ENCODE results near the gene DNAH3. TPM values are rescaled to one million over a fixed set of nuclear protein-coding genes. Genes with fewer than 3 reads are reported as not detected.

Gene DNAH3
- total RNA-seq, 1 experiment from 2014 or later, result 0.15 TPM

GRCh38 chr16:21186326-21186691 is 35.7 kb upstream of the DNAH3 start:
- RAD21 ChIA-PET (ENCODE audit: low non-redundant PET in 1 of 2, low total read pairs in 2 of 2, uncharacterized antibody in 2 of 2, unreplicated experiment in 2 of 2), result interaction anchor here (0.7 to 0.9 kb wide), 2 partner anchors 29 to 114 kb away, joined by 3 to 7 read pairs; no protein-coding TSS in a partner anchor
- peaks cover 2 to 7% of the 10 kb centered on the region in 2 experiments; a peak in 2 of 4 replicates for H3K36me3 ChIP-seq (ENCODE audit: control insufficient read depth in 1 of 2, insufficient read depth in 2 of 2, low read length in 2 of 2)
- no TSS peak for BruUV-seq (replicated peaks)
- H3K27me3 ChIP-seq (ENCODE audit: insufficient read depth, low read length), result no peaks in the 10 kb centered on the region
- H3K27ac ChIP-seq (ENCODE audit: low read depth, low read length), result no peak overlapping the region
- no peak overlapping the region for H3K9ac ChIP-seq (ENCODE audit: low read length)
- H3K79me2 ChIP-seq (ENCODE audit: insufficient read depth, low read length), result no peaks in the 10 kb centered on the region
- no peak overlapping the region for H2AFZ ChIP-seq (ENCODE audit: low read depth, low read length, poor library complexity, severe bottlenecking)
- no peaks in the 10 kb centered on the region for H4K20me1 ChIP-seq (ENCODE audit: insufficient read depth)
- H3K4me2 ChIP-seq (ENCODE audit: low read length), result no peak overlapping the region
- H3K9me2 ChIP-seq (ENCODE audit: insufficient read depth), result no peaks in the 10 kb centered on the region
- H3K9me3 ChIP-seq (ENCODE audit: control insufficient read depth in 1 of 2, insufficient read depth in 1 of 2, low read depth in 1 of 2, low read length in 2 of 2), result no peaks in the 10 kb centered on the region
- no peak for TF ChIP-seq CTCF (IDR thresholded peaks at IDR 0.05 in 2 of 3, conservative IDR thresholded peaks at IDR 0.05 in 1 of 3; ENCODE audit: borderline replicate concordance in 1 of 3, insufficient read depth in 1 of 3, low read depth in 2 of 3, low read length in 2 of 3)
- no peak for TF ChIP-seq ATF3 (IDR thresholded peaks at IDR 0.05)
- no peak for TF ChIP-seq POLR2A (IDR thresholded peaks at IDR 0.05; ENCODE audit: borderline replicate concordance, extremely low read depth, insufficient read depth, insufficient read length)
- TF ChIP-seq ZNF274 (IDR thresholded peaks at IDR 0.05; ENCODE audit: low read depth, low read length), result no peak
- no peak for TF ChIP-seq SRF (IDR thresholded peaks at IDR 0.05; ENCODE audit: low read depth)
- TF ChIP-seq RAD21 (IDR thresholded peaks at IDR 0.05; ENCODE audit: low read depth), result no peak
- no peak for TF ChIP-seq REST (IDR thresholded peaks at IDR 0.05; ENCODE audit: low read depth)
- no peak for TF ChIP-seq EZH2phosphoT487 (IDR thresholded peaks at IDR 0.05; ENCODE audit: borderline replicate concordance)
- TF ChIP-seq TCF7L2 (IDR thresholded peaks at IDR 0.05; ENCODE audit: borderline replicate concordance, extremely low read depth, insufficient read depth, insufficient read length), result no peak
- no peak for TF ChIP-seq YY1 (IDR thresholded peaks at IDR 0.05; ENCODE audit: extremely low read depth, insufficient replicate concordance, low read depth, low read length)
- TF ChIP-seq POLR2AphosphoS5 (IDR thresholded peaks at IDR 0.05; ENCODE audit: low read depth, low read length), result no peak
- TF ChIP-seq CBX3 (IDR thresholded peaks at IDR 0.05; ENCODE audit: low read depth), result no peak
- TF ChIP-seq SIN3A (IDR thresholded peaks at IDR 0.05; ENCODE audit: low read depth), result no peak
- TF ChIP-seq CEBPB (IDR thresholded peaks at IDR 0.05; ENCODE audit: low read depth), result no peak
- TF ChIP-seq EGR1 (IDR thresholded peaks at IDR 0.05; ENCODE audit: low read depth), result no peak
- TF ChIP-seq JUND (IDR thresholded peaks at IDR 0.05), result no peak
- no peak for TF ChIP-seq ZBTB33 (IDR thresholded peaks at IDR 0.05; ENCODE audit: extremely low read depth, insufficient replicate concordance, low read length)
- TF ChIP-seq EZH2 (IDR thresholded peaks at IDR 0.05), result no peak
- TF ChIP-seq ELF1 (IDR thresholded peaks at IDR 0.05; ENCODE audit: borderline replicate concordance, low read depth), result no peak
- DNase-seq (ENCODE audit: low read depth, low spot score) (no peak), ATAC-seq (no peak)
- intact Hi-C loops (cut with micrococcal nuclease), result no loop called here
- no peak overlapping the region for H3K4me3 ChIP-seq (replicated peaks in 1 of 2; ENCODE audit: low read depth in 1 of 2, low read length in 2 of 2)
- CTCF ChIA-PET, result interaction anchor here (5.9 kb wide), 1 partner anchor 114 kb away, joined by 101 read pairs; no protein-coding TSS in a partner anchor
- POLR2A ChIA-PET, result interaction anchor here (1.6 kb wide), 1 partner anchor 28 kb away, joined by 5 read pairs; the partner anchor contains the start of gene LDAF1
- peaks cover 8 to 17% of the 10 kb centered on the region in 2 experiments; a peak in 3 of 4 replicates for H3K4me1 ChIP-seq (ENCODE audit: control insufficient read depth in 1 of 2, insufficient read depth in 2 of 2, low read length in 2 of 2)
